GM12873 (cell line): ENCODE results near the gene TMEM131L.

ENCODE experiments used
- TF ChIP-seq, protein P1 (sequence below): IDR thresholded peaks from 2 replicates; pipeline ENCODE4 v1.5.1; 2012; ENCODE audit warnings: low read depth, mild to moderate bottlenecking, moderate library complexity, low read length, control low read depth; ENCODE audit not compliant: insufficient read depth; ENCODE audit errors: missing control alignments

The TMEM131L gene

GRCh38 chr4:153553819-153554170, 87.6 kb downstream of the TMEM131L start:
- TF ChIP-seq, protein P1, sequence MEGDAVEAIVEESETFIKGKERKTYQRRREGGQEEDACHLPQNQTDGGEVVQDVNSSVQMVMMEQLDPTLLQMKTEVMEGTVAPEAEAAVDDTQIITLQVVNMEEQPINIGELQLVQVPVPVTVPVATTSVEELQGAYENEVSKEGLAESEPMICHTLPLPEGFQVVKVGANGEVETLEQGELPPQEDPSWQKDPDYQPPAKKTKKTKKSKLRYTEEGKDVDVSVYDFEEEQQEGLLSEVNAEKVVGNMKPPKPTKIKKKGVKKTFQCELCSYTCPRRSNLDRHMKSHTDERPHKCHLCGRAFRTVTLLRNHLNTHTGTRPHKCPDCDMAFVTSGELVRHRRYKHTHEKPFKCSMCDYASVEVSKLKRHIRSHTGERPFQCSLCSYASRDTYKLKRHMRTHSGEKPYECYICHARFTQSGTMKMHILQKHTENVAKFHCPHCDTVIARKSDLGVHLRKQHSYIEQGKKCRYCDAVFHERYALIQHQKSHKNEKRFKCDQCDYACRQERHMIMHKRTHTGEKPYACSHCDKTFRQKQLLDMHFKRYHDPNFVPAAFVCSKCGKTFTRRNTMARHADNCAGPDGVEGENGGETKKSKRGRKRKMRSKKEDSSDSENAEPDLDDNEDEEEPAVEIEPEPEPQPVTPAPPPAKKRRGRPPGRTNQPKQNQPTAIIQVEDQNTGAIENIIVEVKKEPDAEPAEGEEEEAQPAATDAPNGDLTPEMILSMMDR = no peak

DNA sequence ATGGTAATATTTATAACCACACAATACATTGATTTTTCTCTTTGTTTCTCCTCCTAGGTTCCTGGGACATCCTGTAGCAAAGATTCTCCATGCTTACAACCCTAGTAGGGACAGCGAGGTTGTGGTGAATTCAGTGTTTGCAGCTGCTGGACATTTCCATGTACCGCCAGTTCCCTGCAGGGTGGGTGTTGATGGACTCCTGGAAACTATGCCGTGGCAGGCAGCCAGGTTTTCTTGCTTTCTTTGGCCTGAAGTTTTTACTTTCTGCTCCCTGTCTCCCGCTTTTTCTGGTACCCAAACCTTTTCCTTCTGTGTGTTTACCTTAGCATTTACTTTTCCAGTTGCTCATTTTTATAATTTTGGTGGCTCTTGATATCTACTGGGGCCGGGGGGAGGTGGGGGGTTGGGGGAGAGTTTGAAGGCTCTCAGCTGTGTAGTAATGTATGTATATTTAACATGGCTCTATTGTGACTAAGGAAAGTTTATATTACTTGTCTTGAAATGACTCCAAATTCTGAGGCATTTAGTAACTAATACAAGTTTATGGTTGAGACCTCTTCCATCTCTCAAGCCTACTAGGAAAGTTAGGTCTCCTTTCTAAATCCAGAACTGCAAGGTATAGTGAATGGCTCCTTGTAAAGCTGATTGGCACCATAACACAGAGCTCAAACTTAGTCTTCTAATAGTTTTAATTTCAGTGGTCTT, 89.7 kb downstream of the TMEM131L start:
- TF ChIP-seq, protein P1 = no peak

DNA sequence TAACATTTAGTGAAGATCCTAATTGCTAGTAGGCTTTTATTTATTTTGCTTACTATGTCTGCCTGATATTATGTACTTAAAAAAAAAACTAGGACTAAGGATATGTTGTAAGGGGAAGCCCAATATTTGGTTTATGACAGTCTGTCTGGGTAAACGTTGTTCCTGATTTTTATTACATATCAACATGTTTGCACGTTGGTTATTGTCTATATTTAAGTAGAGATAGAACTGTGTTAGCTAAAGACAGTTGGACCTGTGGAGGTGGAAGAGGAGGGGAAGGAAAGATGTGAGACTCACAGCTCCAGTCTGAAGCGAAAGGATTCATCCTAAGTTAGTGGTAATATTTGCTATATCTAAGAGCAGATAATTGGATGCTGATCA, 90.3 kb downstream of the TMEM131L start:
- TF ChIP-seq, protein P1 = no peak

DNA sequence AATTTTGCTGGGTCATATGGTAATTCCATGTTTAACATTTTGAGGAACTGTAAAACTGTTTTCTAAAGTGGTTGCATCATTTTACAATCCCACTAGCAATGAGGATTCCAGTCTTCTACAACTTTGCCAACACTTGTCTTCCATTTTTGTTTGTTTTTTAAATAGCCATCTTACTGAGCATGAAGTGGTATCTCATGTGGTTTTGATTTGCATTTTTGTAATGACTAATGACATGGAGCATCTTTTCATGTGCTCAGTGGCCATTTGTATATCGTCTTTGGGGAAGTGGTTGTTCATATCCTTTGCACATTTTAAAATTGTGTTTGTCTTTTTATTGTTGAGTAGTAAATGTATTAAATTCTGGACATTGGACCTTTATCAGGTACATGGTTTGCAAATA, 94.7 kb downstream of the TMEM131L start:
- TF ChIP-seq, protein P1 = no peak

GRCh38 chr4:153564630-153565525, 98.7 kb downstream of the TMEM131L start:
- TF ChIP-seq, protein P1 = no peak

GRCh38 chr4:153566631-153567150, 100.5 kb downstream of the TMEM131L start:
- TF ChIP-seq, protein P1 = no peak
